Omental fat pad (tissue), 4 donors: ENCODE results near the gene MYCBP2. TPM values are rescaled to one million over a fixed set of nuclear protein-coding genes. Genes with fewer than 3 reads are reported as not detected.
"Not testable (repeated sequence)": the region's sequence is repeated elsewhere in the genome, so short reads cannot be mapped to it uniquely, and the experiment has no call there.

Source experiments
- ATAC-seq: fragments of 150-250 bp; one replicate; pipeline ENCODE4 v1.9.1; 2016; ENCODE audit warnings: mild to moderate bottlenecking, moderate library complexity; ENCODE audit not compliant: low FRiP score
- DNase-seq: peaks from one replicate; pipeline ENCODE4 v3.0.0-alpha.2; 2019; ENCODE audit warnings: low spot score
- CTCF ChIP-seq, 3 donors: fragments of 450-650 bp; IDR thresholded peaks; one replicate each; pipeline ENCODE4 v1.5.1; 2016 to 2017; ENCODE audit warnings: antibody characterized with exemption in 3 of 3, mild to moderate bottlenecking in 3 of 3, moderate library complexity in 2 of 3
- total RNA-seq, 4 donors: library from RNA; depleted of rRNA; stranded (reverse); fragments of >200 nt; gene quantifications; one replicate each; pipeline ENCODE4 v1.1.0, GENCODE V29; 2016

The MYCBP2 gene
- total RNA-seq, 4 donors from 2014 or later: 152 to 277 (median 223) TPM

DNA sequence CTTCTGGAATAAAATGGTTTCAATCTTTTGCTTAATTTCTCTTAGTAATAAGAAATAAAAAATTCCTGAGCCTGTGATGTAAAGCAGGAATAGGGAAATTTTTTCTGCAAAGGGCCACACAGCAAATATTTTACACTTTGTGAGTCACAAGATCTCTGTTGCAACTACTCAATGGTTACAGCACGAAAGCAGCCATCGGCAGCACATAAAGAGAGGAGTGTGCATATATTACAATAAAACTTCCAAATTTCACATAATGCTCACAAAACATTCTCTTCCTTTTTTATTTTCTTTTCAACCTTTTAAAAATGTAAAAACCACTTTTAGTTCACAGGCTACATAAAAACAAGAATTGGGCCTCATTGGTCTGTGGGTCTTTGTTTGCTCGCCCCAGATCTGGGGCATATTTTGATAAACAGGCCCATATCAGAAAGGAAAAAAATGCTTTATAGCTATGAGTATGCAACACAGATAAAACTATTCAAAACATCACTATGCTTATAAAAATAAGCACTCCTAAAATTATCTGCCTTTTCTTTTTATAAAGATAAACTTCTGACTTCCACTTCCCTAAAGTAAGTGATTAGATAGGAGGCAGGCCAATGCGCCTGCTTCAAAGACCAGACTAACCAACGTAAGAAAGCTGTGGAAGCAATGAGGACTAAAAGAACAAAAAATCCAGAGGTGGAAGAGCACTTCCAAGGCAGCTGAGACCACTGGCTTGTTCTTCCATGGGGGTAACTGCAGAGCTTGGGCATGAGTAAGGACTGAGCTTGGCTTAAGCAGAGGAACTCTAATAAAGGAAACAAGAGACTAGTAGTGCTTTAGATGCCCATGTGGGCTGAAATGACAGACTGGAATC, 26.5 kb downstream of the MYCBP2 start:
- no peak for TF ChIP-seq CTCF (IDR thresholded peaks at IDR 0.05)
- DNase-seq (no peak), ATAC-seq (peak; percentile 85)

DNA sequence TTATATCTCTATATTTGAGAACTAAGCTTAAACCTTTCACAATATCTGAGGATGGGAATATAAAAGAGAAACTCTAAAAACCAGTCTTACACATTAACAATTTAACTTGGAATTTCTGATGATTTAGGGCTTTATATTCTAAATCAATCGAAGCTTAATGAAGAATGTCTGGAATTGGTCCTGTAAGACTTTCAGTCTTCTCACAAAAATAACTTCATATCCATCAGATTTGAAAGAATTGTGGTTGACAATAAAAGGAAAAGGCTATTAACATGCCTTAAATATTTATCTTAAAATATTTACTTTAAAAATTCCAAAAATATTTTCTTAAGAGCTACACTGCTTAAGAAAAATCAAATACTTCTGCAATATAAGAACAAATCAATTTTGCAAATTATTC, 27.3 kb downstream of the MYCBP2 start:
- no peak for DNase-seq
- no peak for ATAC-seq
- no peak for TF ChIP-seq CTCF (IDR thresholded peaks at IDR 0.05)

DNA sequence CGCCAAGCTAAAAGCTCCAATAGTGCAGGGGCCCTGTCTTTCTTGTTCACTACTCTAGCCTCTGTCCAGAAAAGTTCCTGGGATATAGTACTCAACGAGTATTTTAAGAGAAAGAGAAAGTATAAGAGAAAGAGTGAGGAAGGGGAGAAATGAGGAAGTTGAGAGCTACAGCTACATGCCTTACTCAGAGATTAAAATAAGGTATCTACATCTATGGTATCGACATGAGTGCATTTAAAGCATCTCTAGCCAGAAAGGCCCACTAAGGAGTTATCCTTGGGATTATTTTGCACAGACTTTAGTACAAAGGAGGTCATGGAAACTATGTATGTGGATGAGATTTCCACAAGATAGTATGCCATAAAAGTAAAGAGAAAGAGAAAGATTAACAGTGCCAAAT, 28.5 kb downstream of the MYCBP2 start:
- ATAC-seq (no peak), DNase-seq (no peak)
- no peak for TF ChIP-seq CTCF (IDR thresholded peaks at IDR 0.05)

- DNase-seq (no peak), ATAC-seq (no peak)
- TF ChIP-seq CTCF (IDR thresholded peaks at IDR 0.05): no peak
Measured at GRCh38 chr13:77291774-77292173, 35.1 kb downstream of the MYCBP2 start.

DNA sequence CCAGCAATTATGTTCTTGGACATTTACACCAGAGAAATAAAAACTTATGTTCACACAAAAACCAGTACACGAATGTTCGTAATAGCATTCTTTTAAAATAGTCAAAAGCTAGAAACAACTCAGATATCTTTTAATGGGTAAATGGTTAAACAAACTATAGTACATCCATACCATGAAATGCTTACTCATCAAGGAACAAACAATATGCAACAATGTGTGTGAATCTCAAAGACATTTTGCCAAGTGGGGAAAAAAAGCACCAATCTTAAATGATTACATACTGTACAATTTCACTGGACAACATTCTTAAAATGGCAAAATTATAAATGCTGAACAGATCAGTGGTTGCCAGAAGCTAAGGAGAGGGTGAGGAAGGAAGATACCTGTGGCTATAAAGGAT, 36.6 kb downstream of the MYCBP2 start:
- no peak for TF ChIP-seq CTCF (IDR thresholded peaks at IDR 0.05)
- no peak for ATAC-seq
- DNase-seq: no peak

DNA sequence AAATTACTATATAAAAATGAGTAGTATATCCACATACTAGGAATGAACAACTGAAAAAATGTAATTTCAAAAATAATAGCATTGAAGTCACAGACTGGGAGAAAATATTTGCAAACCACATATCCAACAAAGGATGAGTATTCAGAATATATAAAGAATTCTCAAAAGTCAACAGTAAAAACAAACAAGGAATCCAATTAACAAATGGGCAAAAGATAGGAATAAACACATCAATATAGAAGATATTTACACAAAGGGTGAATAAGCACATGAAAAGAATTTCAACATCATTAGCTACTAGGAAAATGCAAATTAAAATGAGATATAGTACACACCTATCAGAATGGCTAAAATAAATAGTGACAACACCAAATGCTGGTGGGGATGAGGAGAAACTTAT, 37.0 kb downstream of the MYCBP2 start:
- ATAC-seq: no peak
- no peak for TF ChIP-seq CTCF (IDR thresholded peaks at IDR 0.05)
- no peak for DNase-seq

GRCh38 chr13:77285632-77286031, 41.3 kb downstream of the MYCBP2 start:
- ATAC-seq, DNase-seq: not testable (repeated sequence)
